ENCODE results near the gene HOMER3.

GRCh38 chr19:18960370-18960769 is 19.4 kb upstream of the HOMER3 start:
- TF ChIP-seq REST (IDR thresholded peaks at IDR 0.05; ENCODE audit: insufficient replicate concordance, low read depth) (no peak), CTCF (IDR thresholded peaks at IDR 0.05; ENCODE audit: insufficient read depth, low read length) (no peak), POLR2AphosphoS5 (IDR thresholded peaks at IDR 0.05; ENCODE audit: low read depth) (no peak), GABPA (IDR thresholded peaks at IDR 0.05; ENCODE audit: low read depth) (no peak), SPI1 (IDR thresholded peaks at IDR 0.05; ENCODE audit: borderline replicate concordance, low read depth) (no peak)
